OCI-LY1 (cell line): ENCODE data around the gene ODF4.

ENCODE experiments used
- H2AFZ ChIP-seq: fragments of 200-600 bp; sonication (generic), shearing (Covaris generic); 2 replicates; pipeline ENCODE4 v1.6.0; 2014; ENCODE audit warnings: antibody characterized with exemption, mild to moderate bottlenecking, low read length
- H3F3A ChIP-seq: fragments of 200-600 bp; sonication (generic), shearing (Covaris generic); 2 replicates; pipeline ENCODE4 v1.6.0; 2014; ENCODE audit warnings: mild to moderate bottlenecking, antibody characterized with exemption, low read length, moderate library complexity; ENCODE audit not compliant: insufficient read depth
- H3K27ac ChIP-seq: fragments of 200-600 bp; sonication (generic); 2 replicates; pipeline ENCODE4 v1.5.1; 2014; ENCODE audit warnings: low read length, mixed run types, mild to moderate bottlenecking, low read depth; ENCODE audit not compliant: poor library complexity, severe bottlenecking
- H3K27me3 ChIP-seq: fragments of 200-600 bp; sonication (generic); 2 replicates; pipeline ENCODE4 v1.6.0; 2014; ENCODE audit warnings: antibody characterized with exemption, mild to moderate bottlenecking, low read length, moderate library complexity; ENCODE audit not compliant: insufficient read depth
- H3K36me3 ChIP-seq: fragments of 200-600 bp; sonication (generic); 2 replicates; pipeline ENCODE4 v1.6.1; 2014; ENCODE audit warnings: mild to moderate bottlenecking, antibody characterized with exemption, low read length, moderate library complexity, mixed read lengths; ENCODE audit not compliant: insufficient read depth
- H3K4me1 ChIP-seq: fragments of 200-600 bp; sonication (generic); 2 replicates; pipeline ENCODE4 v1.5.1; 2014; ENCODE audit warnings: mild to moderate bottlenecking, low read length, moderate library complexity; ENCODE audit not compliant: insufficient read depth, severe bottlenecking
- H3K4me2 ChIP-seq: fragments of 200-600 bp; sonication (generic), shearing (Covaris generic); 2 replicates; pipeline ENCODE4 v1.6.1; 2014; ENCODE audit warnings: low read length
- H3K4me3 ChIP-seq: fragments of 200-600 bp; sonication (generic); 2 replicates; pipeline ENCODE4 v1.5.1; 2014; ENCODE audit warnings: low read length, low read depth, mild to moderate bottlenecking, mixed read lengths; ENCODE audit not compliant: poor library complexity, severe bottlenecking
- H3K79me2 ChIP-seq: fragments of 200-600 bp; shearing (Covaris generic); 2 replicates; pipeline ENCODE4 v1.6.1; 2016; ENCODE audit warnings: mixed run types, low read length, mixed read lengths; ENCODE audit not compliant: insufficient read depth
- H3K9ac ChIP-seq: fragments of 200-600 bp; sonication (generic), shearing (Covaris generic); 2 replicates; pipeline ENCODE4 v1.6.1; 2014; ENCODE audit warnings: mild to moderate bottlenecking, low read length, mixed read lengths
- H3K9me2 ChIP-seq: fragments of 200-600 bp; sonication (generic), shearing (Covaris generic); 2 replicates; pipeline ENCODE4 v1.6.1; 2014; ENCODE audit warnings: low read depth, mild to moderate bottlenecking, low read length, mixed read lengths
- H3K9me3 ChIP-seq: fragments of 200-600 bp; shearing (Covaris generic); 2 replicates; pipeline ENCODE4 v1.6.1; 2014; ENCODE audit warnings: low read length, mixed read lengths
- H4K20me1 ChIP-seq: fragments of 200-600 bp; sonication (generic), shearing (Covaris generic); 2 replicates; pipeline ENCODE4 v1.6.0; 2016; ENCODE audit warnings: mild to moderate bottlenecking, low read length; ENCODE audit not compliant: insufficient read depth
- EZH2 ChIP-seq: fragments of 200-600 bp; sonication (generic), shearing (Covaris generic); IDR thresholded peaks from 2 replicates; pipeline ENCODE4 v1.8.0; 2017; ENCODE audit warnings: borderline replicate concordance, mixed run types, mild to moderate bottlenecking, antibody characterized with exemption, low read length, moderate library complexity, mixed read lengths
- TF ChIP-seq, protein P1 (sequence below): fragments of 200-600 bp; sonication (generic), shearing (Covaris generic); IDR thresholded peaks from 2 replicates; pipeline ENCODE4 v1.5.1; 2017; ENCODE audit warnings: mild to moderate bottlenecking, antibody characterized with exemption, low read length, moderate library complexity, mixed read lengths

The ODF4 gene, protein sequence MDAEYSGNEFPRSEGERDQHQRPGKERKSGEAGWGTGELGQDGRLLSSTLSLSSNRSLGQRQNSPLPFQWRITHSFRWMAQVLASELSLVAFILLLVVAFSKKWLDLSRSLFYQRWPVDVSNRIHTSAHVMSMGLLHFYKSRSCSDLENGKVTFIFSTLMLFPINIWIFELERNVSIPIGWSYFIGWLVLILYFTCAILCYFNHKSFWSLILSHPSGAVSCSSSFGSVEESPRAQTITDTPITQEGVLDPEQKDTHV

DNA sequence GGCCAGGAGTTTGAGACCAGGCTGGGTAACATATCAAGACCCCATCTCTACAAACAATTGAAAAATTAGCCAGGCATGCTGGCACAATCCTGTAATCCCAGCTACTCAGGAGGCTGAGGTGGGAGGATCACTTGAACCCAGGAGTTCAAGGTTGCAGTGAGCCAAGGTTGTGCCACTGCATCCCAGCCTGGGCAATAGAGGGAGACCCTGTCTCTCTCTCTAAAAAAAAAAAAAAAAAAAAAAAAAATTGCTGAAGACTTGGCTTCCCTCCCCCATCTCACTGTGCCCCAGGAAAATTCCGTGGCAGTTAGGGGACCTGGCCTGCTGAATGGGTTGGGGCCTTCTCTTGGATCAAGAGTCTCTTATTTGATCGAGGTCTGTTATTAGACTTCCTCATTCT lies at the start of gene ODF4:
Gene ODF4 (plus strand): TSS at position 301 of the 400 bp plus-strand sequence. CDS start 212 bp downstream, outside the sequence.
- Histone ChIP-seq H3K36me3 (no peaks in the 10 kb centered on the region), H3K4me1 (peaks cover 2% of the 10 kb centered on the region), H3K4me3 (no peak within 1 kb of the TSS), H3K27ac (no peak within 1 kb of the TSS), H3K79me2 (no peaks in the 10 kb centered on the region), H3K9me2 (no peaks in the 10 kb centered on the region), H3K9ac (no peak within 1 kb of the TSS), H2AFZ (no peak within 1 kb of the TSS), H4K20me1 (no peaks in the 10 kb centered on the region), H3K9me3 (no peaks in the 10 kb centered on the region), H3F3A (no peaks in the 10 kb centered on the region), H3K4me2 (no peak within 1 kb of the TSS), H3K27me3 (no peaks in the 10 kb centered on the region)
- TF ChIP-seq, protein P1, sequence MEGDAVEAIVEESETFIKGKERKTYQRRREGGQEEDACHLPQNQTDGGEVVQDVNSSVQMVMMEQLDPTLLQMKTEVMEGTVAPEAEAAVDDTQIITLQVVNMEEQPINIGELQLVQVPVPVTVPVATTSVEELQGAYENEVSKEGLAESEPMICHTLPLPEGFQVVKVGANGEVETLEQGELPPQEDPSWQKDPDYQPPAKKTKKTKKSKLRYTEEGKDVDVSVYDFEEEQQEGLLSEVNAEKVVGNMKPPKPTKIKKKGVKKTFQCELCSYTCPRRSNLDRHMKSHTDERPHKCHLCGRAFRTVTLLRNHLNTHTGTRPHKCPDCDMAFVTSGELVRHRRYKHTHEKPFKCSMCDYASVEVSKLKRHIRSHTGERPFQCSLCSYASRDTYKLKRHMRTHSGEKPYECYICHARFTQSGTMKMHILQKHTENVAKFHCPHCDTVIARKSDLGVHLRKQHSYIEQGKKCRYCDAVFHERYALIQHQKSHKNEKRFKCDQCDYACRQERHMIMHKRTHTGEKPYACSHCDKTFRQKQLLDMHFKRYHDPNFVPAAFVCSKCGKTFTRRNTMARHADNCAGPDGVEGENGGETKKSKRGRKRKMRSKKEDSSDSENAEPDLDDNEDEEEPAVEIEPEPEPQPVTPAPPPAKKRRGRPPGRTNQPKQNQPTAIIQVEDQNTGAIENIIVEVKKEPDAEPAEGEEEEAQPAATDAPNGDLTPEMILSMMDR, result no peak
- TF ChIP-seq EZH2, result no peak

DNA sequence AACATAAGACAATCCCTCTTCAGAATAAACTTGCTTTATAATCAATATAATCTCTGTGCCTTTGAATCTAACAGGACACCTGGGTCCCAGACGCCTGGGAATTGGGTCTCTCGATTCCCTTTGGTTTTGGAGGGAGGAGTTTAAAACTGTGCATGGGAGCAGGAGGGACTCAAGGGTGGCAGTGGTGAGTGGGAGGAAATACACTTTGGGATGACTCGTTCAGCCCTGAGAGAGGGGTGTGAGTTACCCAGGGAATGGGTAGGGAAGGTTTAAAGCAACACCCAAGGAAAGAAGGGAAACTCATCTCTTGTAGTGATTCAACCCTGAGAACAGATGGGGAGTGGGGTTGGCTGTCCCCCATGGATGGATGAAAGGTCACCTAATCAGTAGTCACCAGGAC lies 49.6 kb upstream of the ODF4 start:
- Histone ChIP-seq H4K20me1 (no peaks in the 10 kb centered on the region), H2AFZ (no peak overlapping the region), H3K9me2 (no peaks in the 10 kb centered on the region), H3K27ac (no peak overlapping the region), H3K4me2 (peak overlapping the region; percentile 83), H3K9me3 (no peaks in the 10 kb centered on the region), H3K36me3 (no peaks in the 10 kb centered on the region), H3K4me3 (peak overlapping the region; percentile 72), H3K27me3 (no peaks in the 10 kb centered on the region), H3F3A (no peaks in the 10 kb centered on the region), H3K79me2 (no peaks in the 10 kb centered on the region), H3K4me1 (peaks cover 56% of the 10 kb centered on the region), H3K9ac (peak overlapping the region; percentile 85; the same call in 1 of the 2 replicates)
- TF ChIP-seq EZH2, result no peak
- TF ChIP-seq, protein P1, result no peak

DNA sequence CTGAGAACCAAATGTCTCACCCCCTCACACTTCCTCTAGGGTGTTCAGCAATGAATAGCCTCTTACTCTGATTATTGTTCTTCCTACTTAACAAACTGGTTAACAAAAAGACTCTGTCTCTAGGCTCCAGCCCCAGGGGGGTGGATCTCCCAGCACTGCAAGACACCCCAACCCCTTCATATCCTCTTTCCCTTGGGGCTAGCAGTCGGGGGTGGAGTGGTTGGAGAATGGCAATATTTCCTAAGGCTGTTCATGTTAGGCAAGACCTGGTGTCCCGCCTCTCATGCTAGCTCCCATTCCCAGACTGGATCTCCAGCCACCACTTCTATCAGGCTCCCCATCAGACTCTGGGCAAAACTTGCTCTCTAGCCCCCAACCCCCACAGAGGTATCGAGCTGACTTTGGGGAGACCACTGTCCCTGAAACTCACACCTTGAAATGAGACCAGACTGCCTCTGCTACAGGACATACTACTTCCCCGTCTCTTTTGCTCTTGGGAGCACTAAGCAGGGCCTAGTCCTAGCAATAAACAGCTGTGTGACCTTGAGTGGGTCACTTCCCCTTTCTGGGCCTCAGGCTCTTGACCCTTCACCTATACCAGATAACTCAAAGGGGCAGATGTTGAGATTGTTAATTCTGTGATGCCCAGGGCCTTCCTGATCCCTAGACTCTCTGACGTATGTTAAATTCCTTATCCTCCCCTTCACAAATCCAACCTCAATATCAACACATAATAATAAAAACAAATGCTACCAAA lies 46.8 kb upstream of the ODF4 start:
- no peaks in the 10 kb centered on the region for H3K36me3 ChIP-seq
- TF ChIP-seq EZH2, result no peak
- TF ChIP-seq, protein P1, result no peak
- H2AFZ ChIP-seq, result no peak overlapping the region
- no peaks in the 10 kb centered on the region for H4K20me1 ChIP-seq
- H3K79me2 ChIP-seq, result no peaks in the 10 kb centered on the region
- H3K4me3 ChIP-seq, result peak overlapping the region; percentile 37
- peak overlapping the region; percentile 56 for H3K4me2 ChIP-seq
- no peaks in the 10 kb centered on the region for H3K9me2 ChIP-seq
- peak overlapping the region; percentile 87 for H3K27ac ChIP-seq
- H3K9ac ChIP-seq, result peak overlapping the region; percentile 37; the same call in 1 of the 2 replicates
- H3K27me3 ChIP-seq, result no peaks in the 10 kb centered on the region
- no peaks in the 10 kb centered on the region for H3K9me3 ChIP-seq
- peaks cover 44% of the 10 kb centered on the region for H3K4me1 ChIP-seq
- H3F3A ChIP-seq, result no peaks in the 10 kb centered on the region; the same call in 1 of the 2 replicates
